ENCODE data around the gene SPATA13. TPM values are rescaled to one million over a fixed set of nuclear protein-coding genes. Genes with fewer than 3 reads are reported as not detected.

The SPATA13 gene
- total RNA-seq, 1 donor from 2014 or later, result 5.1 TPM

DNA sequence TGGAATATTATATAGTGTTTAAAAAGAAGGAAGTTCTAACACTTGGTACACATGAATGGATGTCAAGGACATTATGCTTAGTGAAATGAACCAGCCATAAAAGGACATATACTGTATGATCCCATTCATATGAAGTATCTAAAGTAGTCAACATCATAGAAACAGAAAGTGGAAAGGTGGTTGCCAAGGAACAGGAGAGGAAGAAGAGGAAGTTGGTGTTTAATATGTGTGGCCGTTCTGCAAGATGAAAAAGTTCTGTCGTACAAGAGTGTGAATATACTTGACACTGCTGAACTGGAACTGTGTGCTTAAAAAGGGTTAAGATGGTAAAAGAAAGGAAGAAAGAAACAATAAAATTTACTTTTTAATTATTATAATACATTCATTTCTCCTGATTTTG is 115.8 kb downstream of the SPATA13 start:
- DNase-seq (ENCODE audit: low spot score), result no peak
- Mint-ChIP-seq H3K4me3 (ENCODE audit: unreplicated experiment) (no peak overlapping the region), H3K4me1 (ENCODE audit: low read depth) (peaks cover 17% of the 10 kb centered on the region), H3K27me3 (ENCODE audit: low read depth) (no peaks in the 10 kb centered on the region), H3K9me3 (ENCODE audit: low read depth) (no peaks in the 10 kb centered on the region), H3K36me3 (ENCODE audit: low read depth) (no peaks in the 10 kb centered on the region), H3K27ac (ENCODE audit: unreplicated experiment) (no peak overlapping the region)
- TF ChIP-seq, protein P1, sequence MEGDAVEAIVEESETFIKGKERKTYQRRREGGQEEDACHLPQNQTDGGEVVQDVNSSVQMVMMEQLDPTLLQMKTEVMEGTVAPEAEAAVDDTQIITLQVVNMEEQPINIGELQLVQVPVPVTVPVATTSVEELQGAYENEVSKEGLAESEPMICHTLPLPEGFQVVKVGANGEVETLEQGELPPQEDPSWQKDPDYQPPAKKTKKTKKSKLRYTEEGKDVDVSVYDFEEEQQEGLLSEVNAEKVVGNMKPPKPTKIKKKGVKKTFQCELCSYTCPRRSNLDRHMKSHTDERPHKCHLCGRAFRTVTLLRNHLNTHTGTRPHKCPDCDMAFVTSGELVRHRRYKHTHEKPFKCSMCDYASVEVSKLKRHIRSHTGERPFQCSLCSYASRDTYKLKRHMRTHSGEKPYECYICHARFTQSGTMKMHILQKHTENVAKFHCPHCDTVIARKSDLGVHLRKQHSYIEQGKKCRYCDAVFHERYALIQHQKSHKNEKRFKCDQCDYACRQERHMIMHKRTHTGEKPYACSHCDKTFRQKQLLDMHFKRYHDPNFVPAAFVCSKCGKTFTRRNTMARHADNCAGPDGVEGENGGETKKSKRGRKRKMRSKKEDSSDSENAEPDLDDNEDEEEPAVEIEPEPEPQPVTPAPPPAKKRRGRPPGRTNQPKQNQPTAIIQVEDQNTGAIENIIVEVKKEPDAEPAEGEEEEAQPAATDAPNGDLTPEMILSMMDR (IDR thresholded peaks at IDR 0.05), result no peak

DNA sequence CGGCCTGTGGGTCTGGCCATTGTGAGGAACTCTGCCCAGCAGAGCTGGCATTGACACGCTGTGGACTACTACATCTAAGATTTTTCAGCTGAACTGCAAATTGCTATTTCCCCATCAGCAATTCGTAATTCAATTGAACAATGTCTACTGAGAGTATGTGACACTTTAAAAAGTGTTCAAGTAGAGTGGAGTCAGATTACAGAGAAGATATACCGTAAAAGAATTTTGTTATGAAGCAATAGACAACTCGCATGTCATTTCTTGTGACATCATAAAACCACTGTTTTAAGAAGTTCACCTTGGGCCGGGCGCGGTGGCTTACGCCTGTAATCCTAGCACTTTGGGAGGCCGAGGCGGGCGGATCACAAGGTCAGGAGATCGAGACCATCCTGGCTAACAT is 116.3 kb downstream of the SPATA13 start:
- peaks cover 11% of the 10 kb centered on the region for H3K4me1 Mint-ChIP-seq (ENCODE audit: low read depth)
- TF ChIP-seq, protein P1 (IDR thresholded peaks at IDR 0.05), result no peak
- no peaks in the 10 kb centered on the region for H3K9me3 Mint-ChIP-seq (ENCODE audit: low read depth)
- no peaks in the 10 kb centered on the region for H3K27me3 Mint-ChIP-seq (ENCODE audit: low read depth)
- no peak for DNase-seq (ENCODE audit: low spot score)
- no peaks in the 10 kb centered on the region for H3K36me3 Mint-ChIP-seq (ENCODE audit: low read depth)
- no peak overlapping the region for H3K27ac Mint-ChIP-seq (ENCODE audit: unreplicated experiment)
- no peak overlapping the region for H3K4me3 Mint-ChIP-seq (ENCODE audit: unreplicated experiment)

DNA sequence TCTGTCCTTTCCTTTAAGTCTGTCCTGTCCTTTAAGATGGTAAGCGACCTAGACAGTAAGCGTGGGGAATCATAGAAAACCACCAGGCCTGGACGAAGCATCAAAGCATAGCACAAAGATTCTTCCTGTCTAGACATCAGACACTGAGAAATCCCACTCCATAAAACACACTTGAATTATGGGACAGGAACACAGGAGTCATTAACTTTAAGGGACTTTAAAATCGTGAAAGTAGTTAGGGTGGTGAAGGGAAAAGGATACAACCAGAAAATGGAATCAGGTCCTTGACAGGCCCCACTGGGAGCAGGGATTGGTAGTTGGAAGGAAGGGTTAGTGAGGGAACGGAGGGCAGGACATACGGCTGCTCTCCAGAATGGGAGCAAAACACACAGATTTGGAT is 117.2 kb downstream of the SPATA13 start:
- Mint-ChIP-seq H3K4me3 (ENCODE audit: unreplicated experiment) (no peak overlapping the region), H3K27me3 (ENCODE audit: low read depth) (no peaks in the 10 kb centered on the region), H3K27ac (ENCODE audit: unreplicated experiment) (no peak overlapping the region), H3K4me1 (ENCODE audit: low read depth) (peaks cover 2% of the 10 kb centered on the region), H3K36me3 (ENCODE audit: low read depth) (no peaks in the 10 kb centered on the region), H3K9me3 (ENCODE audit: low read depth) (no peaks in the 10 kb centered on the region)
- no peak for DNase-seq (ENCODE audit: low spot score)
- TF ChIP-seq, protein P1 (IDR thresholded peaks at IDR 0.05), result no peak

DNA sequence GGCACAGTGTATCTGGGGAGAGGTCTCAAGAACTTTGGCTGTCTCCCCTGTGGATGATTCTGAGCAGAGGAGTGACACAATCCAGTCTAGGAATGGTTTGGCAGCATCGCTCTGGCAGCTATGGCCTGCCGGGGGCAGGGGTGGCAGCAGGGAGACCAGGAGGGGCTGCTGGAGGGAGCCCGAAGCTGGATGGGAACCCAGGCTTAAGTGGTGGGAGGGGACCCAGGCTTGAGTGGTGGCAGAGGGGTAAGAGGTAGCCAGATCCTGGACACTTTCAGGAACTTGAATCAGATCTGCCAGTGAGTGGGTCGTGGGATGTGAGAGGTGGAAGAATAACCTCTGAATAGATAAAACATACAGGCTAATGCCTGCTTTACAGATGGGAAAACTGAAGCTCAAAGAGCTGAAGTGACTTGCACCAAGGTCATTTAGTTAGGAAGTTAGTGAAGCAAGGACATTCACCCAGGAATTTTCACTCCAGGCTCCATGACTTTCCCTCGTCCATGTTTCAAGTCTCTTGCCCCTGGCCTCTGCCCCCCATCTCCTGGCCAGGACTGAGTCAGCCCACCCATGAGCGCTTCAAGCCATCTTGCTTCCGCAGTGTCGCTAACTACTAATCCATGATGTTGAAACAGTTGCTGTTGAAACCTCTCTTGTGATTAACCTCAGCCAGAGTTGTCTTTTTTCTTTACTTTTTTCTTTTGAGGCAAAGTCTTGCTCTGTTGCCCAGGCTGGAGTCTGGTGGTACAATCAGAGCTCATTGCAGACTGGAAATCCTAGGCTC is 119.0 kb downstream of the SPATA13 start:
- Mint-ChIP-seq H3K27me3 (ENCODE audit: low read depth) (no peaks in the 10 kb centered on the region), H3K36me3 (ENCODE audit: low read depth) (peaks cover under 1% of the 10 kb centered on the region), H3K4me1 (ENCODE audit: low read depth) (no peaks in the 10 kb centered on the region), H3K27ac (ENCODE audit: unreplicated experiment) (no peak overlapping the region), H3K4me3 (ENCODE audit: unreplicated experiment) (no peak overlapping the region), H3K9me3 (ENCODE audit: low read depth) (no peaks in the 10 kb centered on the region)
- TF ChIP-seq, protein P1 (IDR thresholded peaks at IDR 0.05), result no peak
- DNase-seq (ENCODE audit: low spot score), result no peak

DNA sequence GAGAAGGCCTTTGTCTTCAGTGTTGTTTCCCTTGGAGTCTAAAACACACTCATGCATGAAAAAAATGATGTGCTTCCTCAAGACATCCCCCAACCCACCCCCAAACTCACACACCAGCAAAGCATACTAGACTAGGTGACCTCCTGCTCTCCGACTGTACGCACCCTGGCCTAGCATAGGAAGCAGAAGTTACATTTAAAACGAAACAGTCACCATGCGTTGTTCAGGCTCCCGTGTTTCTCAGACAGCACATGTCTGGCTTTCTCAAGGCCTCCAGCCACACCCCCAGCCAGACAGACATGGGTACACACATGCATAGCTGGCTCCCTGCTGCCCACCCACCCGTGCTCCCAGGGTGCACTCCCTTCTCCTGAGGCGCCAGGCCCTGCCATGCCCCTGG is 120.2 kb downstream of the SPATA13 start:
- no peaks in the 10 kb centered on the region for H3K27me3 Mint-ChIP-seq (ENCODE audit: low read depth)
- no peak overlapping the region for H3K4me3 Mint-ChIP-seq (ENCODE audit: unreplicated experiment)
- DNase-seq (ENCODE audit: low spot score), result no peak
- H3K36me3 Mint-ChIP-seq (ENCODE audit: low read depth), result peaks cover 2% of the 10 kb centered on the region
- H3K4me1 Mint-ChIP-seq (ENCODE audit: low read depth), result no peaks in the 10 kb centered on the region
- no peaks in the 10 kb centered on the region for H3K9me3 Mint-ChIP-seq (ENCODE audit: low read depth)
- TF ChIP-seq, protein P1 (IDR thresholded peaks at IDR 0.05), result no peak
- no peak overlapping the region for H3K27ac Mint-ChIP-seq (ENCODE audit: unreplicated experiment)
